ENCODE measurements around the gene WDR5.

Gene WDR5

GRCh38 chr9:134172198-134173126 is 36.6 kb downstream of the WDR5 start:
- no peak for DNase-seq
- no peaks in the 10 kb centered on the region for H3K36me3 ChIP-seq (replicated peaks)
- H3K4me3 ChIP-seq (ENCODE audit: low read depth, low read length), result no peak overlapping the region
- H3K27me3 ChIP-seq (replicated peaks), result peaks cover 12% of the 10 kb centered on the region
- no peak for TF ChIP-seq CTCF (IDR thresholded peaks at IDR 0.05; ENCODE audit: low read depth, low read length, missing control alignments)
- H3K27ac ChIP-seq, result no peak overlapping the region
- in situ Hi-C loops (cut with HindIII; ENCODE audit: low pct_ligation_motif_present, low sequenced_read_pairs), result loop anchor here (10.0 kb wide), 1 partner anchor 272 kb away; no protein-coding TSS in a partner anchor

GRCh38 chr9:134173127-134174072 is 37.5 kb downstream of the WDR5 start:
- no peak for DNase-seq

GRCh38 chr9:134174073-134174449 is 38.2 kb downstream of the WDR5 start:
- in situ Hi-C loops (cut with HindIII; ENCODE audit: low pct_ligation_motif_present, low sequenced_read_pairs), result loop anchor here (10.0 kb wide), 1 partner anchor 271 kb away; no protein-coding TSS in a partner anchor
- no peak for DNase-seq
- TF ChIP-seq CTCF (IDR thresholded peaks at IDR 0.05; ENCODE audit: low read depth, low read length, missing control alignments), result no peak
- Histone ChIP-seq H3K27ac (no peak overlapping the region), H3K27me3 (replicated peaks) (peaks cover 14% of the 10 kb centered on the region), H3K4me3 (ENCODE audit: low read depth, low read length) (no peak overlapping the region), H3K36me3 (replicated peaks) (no peaks in the 10 kb centered on the region)

More at GRCh38 chr9:134173127-134174072, 37.5 kb downstream of the WDR5 start:
- H3K4me3 ChIP-seq (ENCODE audit: low read depth, low read length), result no peak overlapping the region
- H3K36me3 ChIP-seq (replicated peaks), result no peaks in the 10 kb centered on the region
- in situ Hi-C loops (cut with HindIII; ENCODE audit: low pct_ligation_motif_present, low sequenced_read_pairs), result loop anchor here (10.0 kb wide), 1 partner anchor 271 kb away; no protein-coding TSS in a partner anchor
- TF ChIP-seq CTCF (IDR thresholded peaks at IDR 0.05; ENCODE audit: low read depth, low read length, missing control alignments), result no peak
- no peak overlapping the region for H3K27ac ChIP-seq
- H3K27me3 ChIP-seq (replicated peaks), result peaks cover 14% of the 10 kb centered on the region

- Histone ChIP-seq H3K36me3 (replicated peaks) (no peaks in the 10 kb centered on the region), H3K4me3 (ENCODE audit: low read depth, low read length) (no peak overlapping the region), H3K27me3 (replicated peaks) (peaks cover 19% of the 10 kb centered on the region), H3K27ac (no peak overlapping the region)
- in situ Hi-C loops (cut with HindIII; ENCODE audit: low pct_ligation_motif_present, low sequenced_read_pairs), result loop anchor here (10.0 kb wide), 1 partner anchor 270 kb away; no protein-coding TSS in a partner anchor
- TF ChIP-seq CTCF (IDR thresholded peaks at IDR 0.05; ENCODE audit: low read depth, low read length, missing control alignments), result no peak
- no peak for DNase-seq
Observed at GRCh38 chr9:134174526-134175290, 38.8 kb downstream of the WDR5 start.

- Histone ChIP-seq H3K27ac (no peak overlapping the region), H3K27me3 (replicated peaks) (peaks cover 22% of the 10 kb centered on the region), H3K36me3 (replicated peaks) (no peaks in the 10 kb centered on the region), H3K4me3 (ENCODE audit: low read depth, low read length) (no peak overlapping the region)
- TF ChIP-seq CTCF (IDR thresholded peaks at IDR 0.05; ENCODE audit: low read depth, low read length, missing control alignments), result no peak
- in situ Hi-C loops (cut with HindIII; ENCODE audit: low pct_ligation_motif_present, low sequenced_read_pairs), result loop anchor here (10.0 kb wide), 1 partner anchor 269 kb away; no protein-coding TSS in a partner anchor
- no peak for DNase-seq
Observed at GRCh38 chr9:134175291-134175807, 39.5 kb downstream of the WDR5 start.

Data from brain microvascular endothelial cell (primary cell).